GM23338 (cell line): Measurements from ENCODE around the gene FBXL19.

Experiments
- CREB1 ChIP-seq: fragments of 250-450 bp; sonication (Bioruptor Pico); IDR thresholded peaks from 2 replicates; pipeline ENCODE4 v1.5.0; 2020; ENCODE audit warnings: low read depth, mild to moderate bottlenecking, moderate library complexity
- CTCF ChIP-seq, 2 experiments: fragments of 200-600 bp in 1 of 2; sonication (generic) in 1 of 2; conservative IDR thresholded peaks; 2 replicates each; pipeline versions ENCODE4 v1.5.1 to v1.6.1; 2016 to 2017; ENCODE audit warnings: antibody characterized with exemption in 2 of 2, low read depth in 2 of 2, mild to moderate bottlenecking in 2 of 2, moderate library complexity in 1 of 2
- ETS1 ChIP-seq: IDR thresholded peaks from 2 replicates; pipeline ENCODE4 v1.6.1; 2016; ENCODE audit warnings: antibody characterized with exemption
- EZH2 ChIP-seq: fragments of 200-600 bp; sonication (generic); IDR thresholded peaks from one replicate; pipeline ENCODE4 v1.8.0; 2017; ENCODE audit warnings: antibody characterized with exemption, mild to moderate bottlenecking, low read depth; ENCODE audit not compliant: unreplicated experiment
- EZH2phosphoT487 ChIP-seq: fragments of 200-600 bp; sonication (generic); IDR thresholded peaks from one replicate; pipeline ENCODE4 v1.8.1; 2018; ENCODE audit warnings: antibody characterized with exemption; ENCODE audit not compliant: unreplicated experiment
- JUNB ChIP-seq: IDR thresholded peaks from one replicate; pipeline ENCODE4 v1.6.1; 2016; ENCODE audit warnings: antibody characterized with exemption; ENCODE audit not compliant: unreplicated experiment
- NANOG ChIP-seq: IDR thresholded peaks from 2 replicates; pipeline ENCODE4 v1.6.1; 2016; ENCODE audit warnings: antibody characterized with exemption, borderline replicate concordance
- POLR2AphosphoS5 ChIP-seq: IDR thresholded peaks from 2 replicates; pipeline ENCODE4 v1.6.1; 2016; ENCODE audit warnings: antibody characterized with exemption, low read depth
- STAT1 ChIP-seq: IDR thresholded peaks from one replicate; pipeline ENCODE4 v1.6.1; 2016; ENCODE audit warnings: antibody characterized with exemption; ENCODE audit not compliant: unreplicated experiment
- ZNF114 ChIP-seq: fragments of 250-450 bp; sonication (Bioruptor Pico); IDR thresholded peaks from 2 replicates; pipeline ENCODE4 v1.5.0; 2020; ENCODE audit warnings: mild to moderate bottlenecking, moderate library complexity
- TF ChIP-seq, protein P1 (sequence below): IDR thresholded peaks from one replicate; pipeline ENCODE4 v1.6.1; 2018; ENCODE audit warnings: antibody characterized with exemption; ENCODE audit not compliant: unreplicated experiment

DNA sequence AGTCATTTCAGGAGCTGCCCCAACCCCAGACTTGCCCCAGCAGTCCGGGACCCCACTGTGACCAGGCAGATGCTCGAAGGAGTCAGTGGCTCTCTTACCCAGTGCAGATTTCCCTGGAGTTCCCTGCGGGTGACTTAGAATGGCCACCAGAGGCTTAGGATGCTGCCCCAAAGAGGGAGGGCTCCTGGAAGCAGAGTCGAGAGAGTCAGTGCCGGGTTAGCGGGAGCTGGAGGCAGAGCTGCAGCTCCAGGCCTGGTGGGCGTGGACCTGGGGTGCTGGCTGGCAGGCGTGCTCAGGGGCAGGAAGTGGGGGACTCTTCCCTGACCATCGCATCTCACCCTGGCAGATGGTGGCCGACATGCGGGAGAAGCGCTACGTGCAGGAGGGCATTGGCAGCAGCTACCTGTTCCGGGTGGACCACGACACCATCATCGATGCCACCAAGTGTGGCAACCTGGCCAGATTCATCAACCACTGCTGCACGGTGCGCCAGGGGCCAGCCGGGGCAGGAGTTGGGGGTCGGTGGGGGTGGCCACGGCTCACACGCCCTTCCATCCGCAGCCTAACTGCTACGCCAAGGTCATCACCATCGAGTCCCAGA lies 60.0 kb downstream of the FBXL19 start:
- no peak for TF ChIP-seq CTCF (conservative IDR thresholded peaks at IDR 0.05; ENCODE audit: low read depth in 2 of 2)
- no peak for TF ChIP-seq ZNF114 (CRISPR knock-in tag)
- no peak for TF ChIP-seq EZH2
- no peak for TF ChIP-seq STAT1
- no peak for TF ChIP-seq POLR2AphosphoS5
- no peak for TF ChIP-seq NANOG
- no peak for TF ChIP-seq CREB1
- TF ChIP-seq JUNB, result no peak
- TF ChIP-seq, protein P1, sequence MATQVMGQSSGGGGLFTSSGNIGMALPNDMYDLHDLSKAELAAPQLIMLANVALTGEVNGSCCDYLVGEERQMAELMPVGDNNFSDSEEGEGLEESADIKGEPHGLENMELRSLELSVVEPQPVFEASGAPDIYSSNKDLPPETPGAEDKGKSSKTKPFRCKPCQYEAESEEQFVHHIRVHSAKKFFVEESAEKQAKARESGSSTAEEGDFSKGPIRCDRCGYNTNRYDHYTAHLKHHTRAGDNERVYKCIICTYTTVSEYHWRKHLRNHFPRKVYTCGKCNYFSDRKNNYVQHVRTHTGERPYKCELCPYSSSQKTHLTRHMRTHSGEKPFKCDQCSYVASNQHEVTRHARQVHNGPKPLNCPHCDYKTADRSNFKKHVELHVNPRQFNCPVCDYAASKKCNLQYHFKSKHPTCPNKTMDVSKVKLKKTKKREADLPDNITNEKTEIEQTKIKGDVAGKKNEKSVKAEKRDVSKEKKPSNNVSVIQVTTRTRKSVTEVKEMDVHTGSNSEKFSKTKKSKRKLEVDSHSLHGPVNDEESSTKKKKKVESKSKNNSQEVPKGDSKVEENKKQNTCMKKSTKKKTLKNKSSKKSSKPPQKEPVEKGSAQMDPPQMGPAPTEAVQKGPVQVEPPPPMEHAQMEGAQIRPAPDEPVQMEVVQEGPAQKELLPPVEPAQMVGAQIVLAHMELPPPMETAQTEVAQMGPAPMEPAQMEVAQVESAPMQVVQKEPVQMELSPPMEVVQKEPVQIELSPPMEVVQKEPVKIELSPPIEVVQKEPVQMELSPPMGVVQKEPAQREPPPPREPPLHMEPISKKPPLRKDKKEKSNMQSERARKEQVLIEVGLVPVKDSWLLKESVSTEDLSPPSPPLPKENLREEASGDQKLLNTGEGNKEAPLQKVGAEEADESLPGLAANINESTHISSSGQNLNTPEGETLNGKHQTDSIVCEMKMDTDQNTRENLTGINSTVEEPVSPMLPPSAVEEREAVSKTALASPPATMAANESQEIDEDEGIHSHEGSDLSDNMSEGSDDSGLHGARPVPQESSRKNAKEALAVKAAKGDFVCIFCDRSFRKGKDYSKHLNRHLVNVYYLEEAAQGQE, result no peak
- no peak for TF ChIP-seq EZH2phosphoT487
- TF ChIP-seq ETS1, result no peak
